Effector memory CD8-positive, alpha-beta T cell (primary cell): ENCODE data around the gene SLU7.

Experiments
- ATAC-seq: fragments of 150-1000 bp; cut with Tn5 transposase; replicated peaks from 2 replicates; pipeline ENCODE4 v1.10.0; 2021; ENCODE audit warnings: mild to moderate bottlenecking, moderate library complexity
- DNase-seq, 3 experiments: peaks; one replicate each; pipeline ENCODE4 v3.0.0; 2021
- H3K27ac Mint-ChIP-seq, 2 donors: one replicate each; pipeline ENCODE4 v1.8.0; 2022; ENCODE audit warnings: mild to moderate bottlenecking in 2 of 2, mixed read lengths in 2 of 2, moderate library complexity in 2 of 2
- H3K27me3 Mint-ChIP-seq, 2 donors: one replicate each; pipeline ENCODE4 v1.8.0; 2022; ENCODE audit warnings: mixed read lengths in 2 of 2
- H3K36me3 Mint-ChIP-seq: one replicate; pipeline ENCODE4 v1.8.0; 2022; ENCODE audit warnings: mild to moderate bottlenecking, moderate library complexity, mixed read lengths; ENCODE audit not compliant: insufficient read depth
- H3K4me1 Mint-ChIP-seq, 2 donors: one replicate each; pipeline ENCODE4 v1.8.0; 2022; ENCODE audit warnings: low read depth in 2 of 2, mixed read lengths in 2 of 2
- H3K4me3 Mint-ChIP-seq, 2 donors: one replicate each; pipeline ENCODE4 v1.8.0; 2022; ENCODE audit warnings: mild to moderate bottlenecking in 2 of 2, mixed read lengths in 2 of 2, moderate library complexity in 2 of 2
- H3K9me3 Mint-ChIP-seq, 2 donors: one replicate each; pipeline ENCODE4 v1.8.0; 2022; ENCODE audit warnings: mixed read lengths in 2 of 2
- total RNA-seq, 9 experiments: gene quantifications; one replicate each; lab custom pipeline; 2026; lab: John Stamatoyannopoulos, UW

Gene SLU7
- total RNA-seq: 87.4 to 159 (median 115) reads per million in 9 experiments

DNA sequence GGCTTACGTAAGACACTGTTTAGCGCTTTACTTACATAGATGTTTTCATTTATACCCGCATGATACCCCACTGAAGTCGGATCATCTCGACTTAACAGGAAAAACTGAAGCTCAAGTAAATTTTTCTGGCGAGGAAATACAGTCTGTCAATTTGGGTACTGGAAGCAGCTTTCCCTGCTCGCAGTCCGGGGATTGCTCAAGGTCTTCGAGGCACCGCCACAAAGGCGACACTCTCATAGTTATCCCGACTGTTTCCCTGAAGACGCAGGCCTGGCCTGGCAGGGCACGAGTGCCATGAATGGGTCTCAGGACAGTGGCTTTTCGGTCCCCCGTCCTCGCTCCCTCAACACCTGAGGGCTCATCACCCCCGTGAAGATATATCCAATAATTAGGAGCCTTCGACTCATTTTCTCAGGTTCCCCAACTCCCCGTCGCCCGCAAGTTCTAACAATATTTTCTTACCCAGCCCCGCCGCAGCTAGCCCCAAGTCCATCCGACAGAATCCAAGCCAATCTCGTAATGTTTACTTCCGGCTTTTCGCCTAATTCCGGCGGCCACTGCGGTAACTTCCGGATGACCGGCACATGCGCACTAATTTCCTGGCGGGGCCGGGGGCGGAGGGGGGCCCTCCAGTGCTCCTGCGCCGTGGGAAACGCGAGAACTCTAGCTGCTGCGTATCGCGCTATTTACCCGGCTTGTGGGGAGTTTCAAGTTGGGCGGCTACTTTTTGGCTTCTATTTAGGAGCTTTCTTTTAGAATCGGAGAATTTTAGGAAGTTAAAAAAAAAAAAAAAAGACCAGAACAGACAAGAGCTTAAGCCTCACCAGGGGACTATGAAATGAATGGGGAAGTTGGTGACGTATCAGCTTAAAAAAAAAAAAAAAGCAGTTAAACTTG is at the start of gene SLU7:
TSS of gene SLU7 (minus strand) at position 521 of the 897 bp plus-strand sequence. CDS start 3,787 bp downstream, outside the sequence.
- Mint-ChIP-seq H3K27ac (peak within 1 kb of the TSS; percentile 96 to 99), H3K36me3 (peaks cover 39% of the 10 kb centered on the region), H3K9me3 (no peaks in the 10 kb centered on the region), H3K4me3 (peak within 1 kb of the TSS; percentile 93 to 98), H3K27me3 (no peaks in the 10 kb centered on the region), H3K4me1 (peaks cover 48 to 78% of the 10 kb centered on the region in 2 donors)
- ATAC-seq: peak; percentile 73
- DNase-seq: peak; percentile 90 to 93 (median 90)

- Mint-ChIP-seq H3K27ac (peak overlapping the region; percentile 93 to 99), H3K4me3 (peak overlapping the region; percentile 87 to 92), H3K4me1 (peaks cover 40 to 59% of the 10 kb centered on the region in 2 donors), H3K36me3 (peaks cover 19% of the 10 kb centered on the region), H3K27me3 (no peaks in the 10 kb centered on the region), H3K9me3 (no peaks in the 10 kb centered on the region)
- ATAC-seq: no peak
- no peak for DNase-seq
Observed at GRCh38 chr5:160468363-160468975, 49.6 kb upstream of the SLU7 start.

- Mint-ChIP-seq H3K27ac (peak overlapping the region; percentile 93 to 99), H3K4me3 (peak overlapping the region; percentile 87 to 92), H3K36me3 (peaks cover 19% of the 10 kb centered on the region), H3K9me3 (no peaks in the 10 kb centered on the region), H3K27me3 (no peaks in the 10 kb centered on the region), H3K4me1 (peaks cover 39 to 52% of the 10 kb centered on the region in 2 donors)
- ATAC-seq (peak; percentile 91), DNase-seq (peak; percentile 75 to 80 (median 77))
Observed at GRCh38 chr5:160467555-160468362, 48.9 kb upstream of the SLU7 start.

GRCh38 chr5:160466889-160467554 is 48.1 kb upstream of the SLU7 start:
- Mint-ChIP-seq H3K4me1 (peaks cover 34 to 46% of the 10 kb centered on the region in 2 donors), H3K36me3 (peaks cover 19% of the 10 kb centered on the region), H3K27ac (peak overlapping the region; percentile 93 to 99), H3K9me3 (no peaks in the 10 kb centered on the region), H3K4me3 (peak overlapping the region; percentile 87 to 92), H3K27me3 (no peaks in the 10 kb centered on the region)
- ATAC-seq (no peak), DNase-seq (no peak)

DNA sequence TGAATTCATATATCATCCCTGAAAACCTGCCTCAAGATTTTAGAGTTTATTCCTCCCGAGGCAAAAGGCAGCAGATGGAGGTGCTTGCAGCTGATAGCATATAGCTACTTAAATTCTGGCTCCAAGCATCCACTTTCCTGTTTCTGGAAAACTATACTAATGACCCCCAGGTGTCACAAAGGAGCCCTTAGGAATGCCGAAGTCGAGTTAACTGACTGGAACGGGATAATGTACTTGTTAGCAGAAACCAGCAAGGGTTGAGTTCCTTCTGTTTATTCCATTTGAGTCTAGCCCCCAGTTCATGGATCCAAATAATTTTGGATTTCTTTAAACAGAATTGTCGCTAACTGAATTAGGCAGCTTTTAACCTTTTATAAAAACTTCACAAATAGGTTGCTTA is 47.2 kb upstream of the SLU7 start:
- Mint-ChIP-seq H3K9me3 (no peaks in the 10 kb centered on the region), H3K36me3 (peaks cover 19% of the 10 kb centered on the region), H3K27ac (peak overlapping the region in 1 of 2 donors; percentile 93), H3K4me3 (no peak overlapping the region), H3K27me3 (no peaks in the 10 kb centered on the region), H3K4me1 (peaks cover 33 to 38% of the 10 kb centered on the region in 2 donors)
- ATAC-seq: no peak
- DNase-seq: no peak

DNA sequence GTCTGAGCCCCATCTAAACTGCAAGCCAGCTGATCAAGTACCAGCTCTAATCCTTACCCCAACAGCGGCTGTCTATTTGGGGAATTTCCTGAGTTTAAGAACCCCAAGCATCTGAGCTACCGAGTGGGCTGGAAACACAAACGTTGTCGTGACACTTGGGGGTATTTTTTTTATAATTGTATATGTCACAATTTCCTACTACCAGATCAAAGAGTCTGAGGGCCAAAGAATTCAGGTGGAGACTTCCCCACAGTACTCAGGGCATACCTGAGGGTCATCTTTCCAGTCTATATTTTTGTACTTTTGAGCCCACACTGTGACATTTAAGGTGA is 45.6 kb upstream of the SLU7 start:
- H3K27me3 Mint-ChIP-seq: no peaks in the 10 kb centered on the region
- no peak overlapping the region for H3K4me3 Mint-ChIP-seq
- DNase-seq: no peak
- no peak for ATAC-seq
- H3K9me3 Mint-ChIP-seq: no peaks in the 10 kb centered on the region
- peaks cover 19% of the 10 kb centered on the region for H3K36me3 Mint-ChIP-seq
- H3K4me1 Mint-ChIP-seq: peaks cover 24% of the 10 kb centered on the region in 2 donors
- no peak overlapping the region for H3K27ac Mint-ChIP-seq

DNA sequence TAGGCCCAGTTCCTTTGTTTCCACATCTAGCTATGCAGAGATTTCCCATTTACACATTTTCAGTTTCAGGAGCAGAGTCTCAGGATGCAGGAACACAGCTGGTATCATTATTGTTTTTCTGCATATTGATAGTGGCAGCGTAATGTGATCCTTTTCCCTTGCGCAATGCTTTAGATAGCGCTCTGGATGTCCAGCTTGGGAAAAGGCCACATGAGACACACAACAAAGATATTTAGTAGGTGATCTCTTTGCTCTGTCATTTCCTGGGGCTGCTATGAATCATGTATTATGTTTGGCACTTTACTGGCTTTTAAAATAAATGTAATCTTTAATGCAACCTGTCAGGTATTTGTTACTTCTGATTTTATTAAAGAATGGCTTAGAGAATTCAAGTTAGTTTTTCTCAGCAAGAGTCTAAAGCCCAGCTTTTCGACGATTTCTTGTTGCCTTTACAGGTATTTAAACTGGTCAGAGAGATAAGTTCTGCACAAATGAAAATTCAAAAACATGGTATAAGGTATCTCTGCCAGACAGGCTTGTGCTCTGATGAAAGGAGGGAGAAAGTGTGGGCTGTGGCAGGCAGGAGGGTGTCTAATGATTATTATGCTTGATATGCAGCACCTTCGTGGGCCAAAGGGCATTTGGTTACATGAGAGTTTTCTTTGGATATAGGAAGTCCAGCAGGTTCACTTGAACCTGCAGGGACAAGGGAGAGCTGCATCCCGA is 45.0 kb upstream of the SLU7 start:
- Mint-ChIP-seq H3K4me3 (no peak overlapping the region), H3K27me3 (peaks cover 0 to 5% of the 10 kb centered on the region in 2 donors), H3K9me3 (no peaks in the 10 kb centered on the region), H3K27ac (no peak overlapping the region), H3K36me3 (peaks cover 16% of the 10 kb centered on the region), H3K4me1 (peaks cover 19 to 23% of the 10 kb centered on the region in 2 donors)
- DNase-seq: no peak
- ATAC-seq: no peak

DNA sequence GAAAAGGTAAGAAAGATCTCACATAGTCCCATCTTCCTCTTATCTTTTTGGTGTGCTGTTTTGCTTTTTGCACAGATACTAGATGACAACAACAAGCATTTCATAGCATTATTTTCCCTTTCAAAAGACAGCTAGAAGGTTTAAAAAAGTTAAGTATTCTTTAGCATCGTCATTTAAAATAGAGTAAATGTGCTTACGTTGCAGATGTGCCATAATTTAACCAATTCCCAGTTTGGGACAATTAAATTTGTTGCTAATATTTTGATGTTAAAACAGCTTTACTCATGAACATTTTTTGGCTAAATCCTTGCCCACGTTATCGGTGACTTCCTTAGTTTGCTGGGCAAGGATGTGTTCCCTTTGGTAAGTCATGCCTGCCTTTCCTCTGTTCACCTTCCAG is 44.3 kb upstream of the SLU7 start:
- H3K4me3 Mint-ChIP-seq: no peak overlapping the region
- ATAC-seq (no peak), DNase-seq (no peak)
- H3K36me3 Mint-ChIP-seq: peaks cover 11% of the 10 kb centered on the region
- H3K4me1 Mint-ChIP-seq: peaks cover 19 to 23% of the 10 kb centered on the region in 2 donors
- H3K27ac Mint-ChIP-seq: no peak overlapping the region
- peaks cover 0 to 7% of the 10 kb centered on the region in 2 donors for H3K27me3 Mint-ChIP-seq
- H3K9me3 Mint-ChIP-seq: no peaks in the 10 kb centered on the region

GRCh38 chr5:160462167-160462566 is 43.3 kb upstream of the SLU7 start:
- peaks cover 3% of the 10 kb centered on the region for H3K36me3 Mint-ChIP-seq
- no peaks in the 10 kb centered on the region for H3K9me3 Mint-ChIP-seq
- no peak for ATAC-seq
- peaks cover 9 to 12% of the 10 kb centered on the region in 2 donors for H3K4me1 Mint-ChIP-seq
- no peak overlapping the region for H3K4me3 Mint-ChIP-seq
- H3K27me3 Mint-ChIP-seq: peaks cover 0 to 7% of the 10 kb centered on the region in 2 donors
- no peak for DNase-seq
- H3K27ac Mint-ChIP-seq: no peak overlapping the region

DNA sequence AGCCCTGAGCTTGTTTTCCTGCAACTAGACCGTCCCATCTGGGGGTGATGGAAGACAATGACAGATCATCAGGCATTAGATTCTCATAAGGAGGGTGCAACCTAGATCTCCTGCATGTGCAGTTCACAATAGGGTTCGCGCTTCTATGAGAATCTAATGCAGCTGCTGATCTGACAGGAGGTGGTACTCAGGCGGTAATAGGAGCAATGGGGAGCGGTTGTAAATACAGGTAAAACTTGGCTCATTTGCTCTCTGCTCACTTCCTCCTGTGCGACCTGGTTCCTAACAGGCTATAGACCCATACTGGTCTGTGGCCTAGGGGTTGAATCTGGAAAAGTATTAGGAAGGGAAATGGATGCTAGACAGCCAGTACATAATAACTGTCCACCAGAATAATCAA is 42.5 kb upstream of the SLU7 start:
- Mint-ChIP-seq H3K27ac (no peak overlapping the region), H3K4me1 (peaks cover under 1 to 5% of the 10 kb centered on the region in 2 donors), H3K27me3 (peaks cover 2 to 7% of the 10 kb centered on the region in 2 donors), H3K4me3 (no peak overlapping the region), H3K9me3 (no peaks in the 10 kb centered on the region), H3K36me3 (peaks cover under 1% of the 10 kb centered on the region)
- DNase-seq (no peak), ATAC-seq (no peak)

DNA sequence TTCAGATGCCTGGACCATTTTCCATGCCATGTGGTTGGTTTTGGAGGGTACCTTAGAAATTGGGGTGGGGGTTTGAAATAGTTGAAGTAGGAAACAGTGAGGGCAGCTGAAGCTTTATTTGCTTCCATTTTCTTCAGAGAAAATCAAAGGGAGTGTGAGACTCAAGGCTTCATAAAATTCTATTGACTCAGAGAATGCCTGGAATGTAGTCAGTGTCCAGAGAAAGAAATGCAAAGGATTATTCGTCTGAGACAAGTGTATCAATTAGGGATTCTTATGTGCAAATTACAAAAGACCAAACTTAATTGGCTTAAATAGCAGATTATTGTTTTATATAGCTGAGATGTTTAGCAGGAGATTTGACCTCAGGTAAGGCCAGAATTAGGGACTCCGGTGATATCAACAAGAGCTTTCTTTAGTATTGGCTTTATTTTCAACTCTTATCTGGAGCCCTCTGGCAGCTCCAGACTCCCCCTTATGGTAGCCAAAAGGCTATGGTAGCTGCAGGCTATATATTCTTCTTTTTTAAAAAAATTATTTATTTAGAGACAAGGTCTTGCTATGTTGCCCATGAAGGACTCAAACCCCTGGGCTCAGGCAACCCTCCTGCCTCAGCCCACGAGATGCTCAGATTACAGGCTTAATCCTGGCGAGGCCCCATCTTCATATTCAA is 41.6 kb upstream of the SLU7 start:
- H3K27me3 Mint-ChIP-seq: peaks cover 7 to 11% of the 10 kb centered on the region in 2 donors
- ATAC-seq (peak; percentile 31), DNase-seq (no peak)
- H3K4me1 Mint-ChIP-seq: peaks cover 0 to 5% of the 10 kb centered on the region in 2 donors
- no peaks in the 10 kb centered on the region for H3K36me3 Mint-ChIP-seq
- H3K9me3 Mint-ChIP-seq: no peaks in the 10 kb centered on the region
- no peak overlapping the region for H3K27ac Mint-ChIP-seq
- no peak overlapping the region for H3K4me3 Mint-ChIP-seq
